DND-41 (cell line): ENCODE measurements around the gene CACNA1F.

Experiments
- EZH2 ChIP-seq: IDR thresholded peaks from 3 replicates; pipeline ENCODE4 v1.6.1; 2012; ENCODE audit warnings: borderline replicate concordance, low read depth, mild to moderate bottlenecking, moderate library complexity, low read length, inconsistent platforms; ENCODE audit not compliant: severe bottlenecking
- TF ChIP-seq, protein P1 (sequence below): IDR thresholded peaks from 2 replicates; pipeline ENCODE4 v1.5.1; 2012; ENCODE audit warnings: borderline replicate concordance, low read length, moderate library complexity, mild to moderate bottlenecking; ENCODE audit not compliant: poor library complexity, severe bottlenecking; ENCODE audit errors: extremely low read depth

GRCh38 chrX:49208399-49208798 lies 24.7 kb downstream of the CACNA1F start:
- TF ChIP-seq, protein P1, sequence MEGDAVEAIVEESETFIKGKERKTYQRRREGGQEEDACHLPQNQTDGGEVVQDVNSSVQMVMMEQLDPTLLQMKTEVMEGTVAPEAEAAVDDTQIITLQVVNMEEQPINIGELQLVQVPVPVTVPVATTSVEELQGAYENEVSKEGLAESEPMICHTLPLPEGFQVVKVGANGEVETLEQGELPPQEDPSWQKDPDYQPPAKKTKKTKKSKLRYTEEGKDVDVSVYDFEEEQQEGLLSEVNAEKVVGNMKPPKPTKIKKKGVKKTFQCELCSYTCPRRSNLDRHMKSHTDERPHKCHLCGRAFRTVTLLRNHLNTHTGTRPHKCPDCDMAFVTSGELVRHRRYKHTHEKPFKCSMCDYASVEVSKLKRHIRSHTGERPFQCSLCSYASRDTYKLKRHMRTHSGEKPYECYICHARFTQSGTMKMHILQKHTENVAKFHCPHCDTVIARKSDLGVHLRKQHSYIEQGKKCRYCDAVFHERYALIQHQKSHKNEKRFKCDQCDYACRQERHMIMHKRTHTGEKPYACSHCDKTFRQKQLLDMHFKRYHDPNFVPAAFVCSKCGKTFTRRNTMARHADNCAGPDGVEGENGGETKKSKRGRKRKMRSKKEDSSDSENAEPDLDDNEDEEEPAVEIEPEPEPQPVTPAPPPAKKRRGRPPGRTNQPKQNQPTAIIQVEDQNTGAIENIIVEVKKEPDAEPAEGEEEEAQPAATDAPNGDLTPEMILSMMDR, result no peak
- no peak for TF ChIP-seq EZH2
